GM18867 (cell line): ENCODE results near the gene KRT84.

ENCODE experiments used
- ATAC-seq: cut with Tn5 transposase; IDR thresholded peaks from one replicate; pipeline ENCODE4 v1.9.1; 2021; ENCODE audit warnings: mild to moderate bottlenecking, moderate library complexity; ENCODE audit not compliant: unreplicated experiment

KRT84 gene

GRCh38 chr12:52362118-52362726, 23.2 kb downstream of the KRT84 start:
- no peak for ATAC-seq

- no peak for ATAC-seq
Measured at GRCh38 chr12:52361553-52361952, 23.9 kb downstream of the KRT84 start.

- no peak for ATAC-seq
Measured at GRCh38 chr12:52360663-52361271, 24.7 kb downstream of the KRT84 start.

- ATAC-seq, result no peak
Measured at GRCh38 chr12:52360106-52360662, 25.3 kb downstream of the KRT84 start.

- ATAC-seq, result no peak
Measured at GRCh38 chr12:52359621-52360061, 25.8 kb downstream of the KRT84 start.

GRCh38 chr12:52358575-52359350, 26.7 kb downstream of the KRT84 start:
- peak; percentile 98 for ATAC-seq

GRCh38 chr12:52356762-52357580, 28.5 kb downstream of the KRT84 start:
- no peak for ATAC-seq

- ATAC-seq, result no peak
Measured at GRCh38 chr12:52356031-52356761, 29.3 kb downstream of the KRT84 start.

GRCh38 chr12:52355176-52355575, 30.3 kb downstream of the KRT84 start:
- ATAC-seq, result no peak

GRCh38 chr12:52354200-52354599, 31.3 kb downstream of the KRT84 start:
- ATAC-seq, result no peak

GRCh38 chr12:52353766-52354165, 31.7 kb downstream of the KRT84 start:
- ATAC-seq, result no peak

- ATAC-seq, result no peak
Measured at GRCh38 chr12:52352951-52353350, 32.5 kb downstream of the KRT84 start.

GRCh38 chr12:52351196-52352059, 34.0 kb downstream of the KRT84 start:
- no peak for ATAC-seq

- no peak for ATAC-seq
Measured at GRCh38 chr12:52350786-52351185, 34.7 kb downstream of the KRT84 start.

- no peak for ATAC-seq
Measured at GRCh38 chr12:52350021-52350620, 35.3 kb downstream of the KRT84 start.

GRCh38 chr12:52349196-52349595, 36.3 kb downstream of the KRT84 start:
- ATAC-seq, result no peak

GRCh38 chr12:52347551-52348510, 37.6 kb downstream of the KRT84 start:
- no peak for ATAC-seq

GRCh38 chr12:52347016-52347415, 38.4 kb downstream of the KRT84 start:
- ATAC-seq, result no peak
